Measurements from ENCODE around the gene CEP350. TPM values are rescaled to one million over a fixed set of nuclear protein-coding genes. Genes with fewer than 3 reads are reported as not detected.

CEP350 gene
- polyA plus RNA-seq, 3 donors: 6.7 to 19.8 (median 9.0) TPM

DNA sequence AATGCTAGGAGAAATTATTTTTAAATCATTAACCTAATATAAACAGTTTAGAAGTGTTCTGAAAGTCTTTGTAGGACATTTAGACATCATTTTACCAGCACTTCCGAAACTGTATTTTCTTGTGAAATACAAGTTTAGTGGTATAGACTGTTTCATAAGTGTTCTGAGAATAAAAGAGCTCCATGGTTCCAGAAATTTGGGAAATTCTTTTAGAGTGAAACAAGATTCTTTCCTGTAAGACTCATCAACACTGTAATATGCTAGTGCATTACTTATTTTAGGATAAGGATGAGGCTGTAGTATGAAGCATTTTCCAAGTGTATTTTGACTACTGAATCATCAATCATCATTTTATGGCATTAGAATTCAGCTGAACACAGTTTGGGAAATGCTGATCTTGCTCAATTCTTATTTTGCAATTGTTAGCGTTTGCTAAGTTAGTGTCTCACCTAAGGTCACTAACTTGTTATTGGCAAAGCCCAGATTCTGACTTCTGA, 73.4 kb downstream of the CEP350 start:
- Histone ChIP-seq H3K9me3 (replicated peaks in 1 of 2; ENCODE audit: control insufficient read depth in 1 of 2, insufficient read depth in 1 of 2, low read length in 2 of 2) (no peaks in the 10 kb centered on the region), H3K9ac (ENCODE audit: insufficient read depth, low read length, poor library complexity, severe bottlenecking) (no peak overlapping the region), H3K4me1 (ENCODE audit: control insufficient read depth in 1 of 2, insufficient read depth in 2 of 2, low read length in 2 of 2) (peaks cover 4 to 9% of the 10 kb centered on the region in 2 donors), H3K79me2 (ENCODE audit: insufficient read depth, low read length) (no peaks in the 10 kb centered on the region), H3K27ac (ENCODE audit: low read depth in 1 of 2, low read length in 2 of 2) (peak overlapping the region in 1 of 2 donors; percentile 1), H3K27me3 (ENCODE audit: control insufficient read depth in 2 of 2, insufficient read depth in 2 of 2, low read length in 2 of 2) (no peaks in the 10 kb centered on the region), H3K4me2 (replicated peaks; ENCODE audit: extremely low read depth, low read length, poor library complexity, severe bottlenecking) (no peak overlapping the region), H4K20me1 (ENCODE audit: insufficient read depth, low read length) (no peaks in the 10 kb centered on the region), H2AFZ (ENCODE audit: insufficient read depth, low read depth, low read length, poor library complexity, severe bottlenecking) (no peak overlapping the region), H3K36me3 (replicated peaks in 1 of 2; ENCODE audit: control insufficient read depth in 1 of 2, insufficient read depth in 2 of 2, low read length in 2 of 2) (peaks cover 66 to 91% of the 10 kb centered on the region in 2 donors), H3K4me3 (replicated peaks in 1 of 3; ENCODE audit: low read depth in 2 of 3, low read length in 3 of 3) (no peak overlapping the region)
- WGBS (ENCODE audit: insufficient coverage): no CpG with 5 or more reads among the region's 2 CpGs
- peaks cover 44 to 52% of the 10 kb centered on the region in 2 donors for H3K36me3 Mint-ChIP-seq
- H3K27ac Mint-ChIP-seq: no peak overlapping the region
- TF ChIP-seq, protein P1, sequence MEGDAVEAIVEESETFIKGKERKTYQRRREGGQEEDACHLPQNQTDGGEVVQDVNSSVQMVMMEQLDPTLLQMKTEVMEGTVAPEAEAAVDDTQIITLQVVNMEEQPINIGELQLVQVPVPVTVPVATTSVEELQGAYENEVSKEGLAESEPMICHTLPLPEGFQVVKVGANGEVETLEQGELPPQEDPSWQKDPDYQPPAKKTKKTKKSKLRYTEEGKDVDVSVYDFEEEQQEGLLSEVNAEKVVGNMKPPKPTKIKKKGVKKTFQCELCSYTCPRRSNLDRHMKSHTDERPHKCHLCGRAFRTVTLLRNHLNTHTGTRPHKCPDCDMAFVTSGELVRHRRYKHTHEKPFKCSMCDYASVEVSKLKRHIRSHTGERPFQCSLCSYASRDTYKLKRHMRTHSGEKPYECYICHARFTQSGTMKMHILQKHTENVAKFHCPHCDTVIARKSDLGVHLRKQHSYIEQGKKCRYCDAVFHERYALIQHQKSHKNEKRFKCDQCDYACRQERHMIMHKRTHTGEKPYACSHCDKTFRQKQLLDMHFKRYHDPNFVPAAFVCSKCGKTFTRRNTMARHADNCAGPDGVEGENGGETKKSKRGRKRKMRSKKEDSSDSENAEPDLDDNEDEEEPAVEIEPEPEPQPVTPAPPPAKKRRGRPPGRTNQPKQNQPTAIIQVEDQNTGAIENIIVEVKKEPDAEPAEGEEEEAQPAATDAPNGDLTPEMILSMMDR (IDR thresholded peaks at IDR 0.05): no peak
- H3K27me3 Mint-ChIP-seq (ENCODE audit: low read depth in 3 of 3): peaks cover 0 to 1% (median 0%) of the 10 kb centered on the region in 3 donors
- H3K9me3 Mint-ChIP-seq: no peaks in the 10 kb centered on the region
- no peak overlapping the region for H3K4me3 Mint-ChIP-seq
- DNase-seq: peak in 2 of 3 donors; percentile 5 to 54
- peaks cover 8% of the 10 kb centered on the region for H3K4me1 Mint-ChIP-seq
- intact Hi-C loops (cut with micrococcal nuclease): no loop called here

DNA sequence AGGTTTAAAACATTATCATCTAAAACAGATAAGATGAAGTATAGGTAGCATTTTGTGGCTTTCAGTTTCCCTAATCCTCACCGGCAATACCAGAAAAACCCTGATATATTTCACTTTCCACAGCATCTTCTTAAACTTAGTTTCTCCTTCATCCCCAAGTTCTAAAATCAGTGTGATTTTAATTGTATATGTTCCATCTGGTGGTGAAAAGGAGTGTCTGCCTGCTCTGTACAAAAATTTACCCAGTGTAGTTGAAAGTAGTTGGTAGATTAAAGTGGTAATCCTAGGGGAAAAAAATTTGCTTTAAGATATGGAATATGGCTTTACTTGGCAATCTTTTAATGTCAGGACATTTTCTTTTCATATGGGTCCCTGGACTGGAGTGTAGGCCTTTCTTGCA, 74.3 kb downstream of the CEP350 start:
- no peak overlapping the region for H3K9ac ChIP-seq (ENCODE audit: insufficient read depth, low read length, poor library complexity, severe bottlenecking)
- H3K4me3 ChIP-seq (replicated peaks in 1 of 3; ENCODE audit: low read depth in 2 of 3, low read length in 3 of 3): no peak overlapping the region
- no peaks in the 10 kb centered on the region for H3K9me3 ChIP-seq (replicated peaks in 1 of 2; ENCODE audit: control insufficient read depth in 1 of 2, insufficient read depth in 1 of 2, low read length in 2 of 2)
- no peaks in the 10 kb centered on the region for H3K27me3 ChIP-seq (ENCODE audit: control insufficient read depth in 2 of 2, insufficient read depth in 2 of 2, low read length in 2 of 2)
- Mint-ChIP-seq H3K4me3 (no peak overlapping the region), H3K27ac (no peak overlapping the region), H3K9me3 (no peaks in the 10 kb centered on the region), H3K36me3 (peaks cover 44 to 52% of the 10 kb centered on the region in 2 donors), H3K27me3 (ENCODE audit: low read depth in 3 of 3) (peaks cover 0 to 1% (median 0%) of the 10 kb centered on the region in 3 donors), H3K4me1 (peaks cover 8% of the 10 kb centered on the region)
- no peak for DNase-seq
- H3K4me2 ChIP-seq (replicated peaks; ENCODE audit: extremely low read depth, low read length, poor library complexity, severe bottlenecking): no peak overlapping the region
- no peaks in the 10 kb centered on the region for H3K79me2 ChIP-seq (ENCODE audit: insufficient read depth, low read length)
- H2AFZ ChIP-seq (ENCODE audit: insufficient read depth, low read depth, low read length, poor library complexity, severe bottlenecking): no peak overlapping the region
- peaks cover 4 to 9% of the 10 kb centered on the region in 2 donors for H3K4me1 ChIP-seq (ENCODE audit: control insufficient read depth in 1 of 2, insufficient read depth in 2 of 2, low read length in 2 of 2)
- H3K27ac ChIP-seq (ENCODE audit: low read depth in 1 of 2, low read length in 2 of 2): peak overlapping the region in 1 of 2 donors; percentile 24
- intact Hi-C loops (cut with micrococcal nuclease): no loop called here
- no peaks in the 10 kb centered on the region for H4K20me1 ChIP-seq (ENCODE audit: insufficient read depth, low read length)
- peaks cover 65 to 92% of the 10 kb centered on the region in 2 donors for H3K36me3 ChIP-seq (replicated peaks in 1 of 2; ENCODE audit: control insufficient read depth in 1 of 2, insufficient read depth in 2 of 2, low read length in 2 of 2)
- WGBS (ENCODE audit: insufficient coverage): no CpG with 5 or more reads among the region's 1 CpG
- TF ChIP-seq, protein P1 (IDR thresholded peaks at IDR 0.05): no peak

All from CD14-positive monocyte (primary cell).